WTC11 (cell line): ENCODE results near the gene KRTAP26-1. TPM values are rescaled to one million over a fixed set of nuclear protein-coding genes. Genes with fewer than 3 reads are reported as not detected.

Experiments
- total RNA-seq: library from RNA; stranded (reverse); gene quantifications from 3 replicates; pipeline ENCODE4 v1.2.3, GENCODE V29; 2021

The KRTAP26-1 gene
- total RNA-seq, 1 experiment from 2014 or later, result not detected

Other genes starting within 250 kb of the KRTAP26-1 start
- not detected in 3 replicates for gene CLDN17, start 153.5 kb downstream of the KRTAP26-1 start, total RNA-seq
- not detected in 3 replicates for gene CLDN8, start 104.2 kb downstream of the KRTAP26-1 start, total RNA-seq
- gene KRTAP24-1, start 37.4 kb downstream of the KRTAP26-1 start, total RNA-seq, result not detected in 3 replicates
- gene KRTAP25-1, start 30.8 kb downstream of the KRTAP26-1 start, total RNA-seq, result not detected in 3 replicates
- gene KRTAP27-1, start 17.4 kb upstream of the KRTAP26-1 start, total RNA-seq, result not detected in 3 replicates
- gene KRTAP23-1, start 28.3 kb upstream of the KRTAP26-1 start, total RNA-seq, result not detected in 3 replicates
- not detected in 3 replicates for gene KRTAP13-2, start 52.0 kb upstream of the KRTAP26-1 start, total RNA-seq
- gene KRTAP13-1, start 75.7 kb upstream of the KRTAP26-1 start, total RNA-seq, result not detected in 3 replicates
- not detected in 3 replicates for gene KRTAP13-3, start 105.6 kb upstream of the KRTAP26-1 start, total RNA-seq
- 0.32 TPM in 1 of 3 replicates, not detected in the others for gene KRTAP13-4, start 109.9 kb upstream of the KRTAP26-1 start, total RNA-seq
- not detected in 3 replicates for gene KRTAP15-1, start 120.0 kb upstream of the KRTAP26-1 start, total RNA-seq
- gene KRTAP19-1, start 160.1 kb upstream of the KRTAP26-1 start, total RNA-seq, result not detected in 3 replicates
- not detected in 3 replicates for gene KRTAP19-2, start 167.1 kb upstream of the KRTAP26-1 start, total RNA-seq
- not detected in 3 replicates for gene KRTAP19-3, start 171.7 kb upstream of the KRTAP26-1 start, total RNA-seq
- gene KRTAP19-4, start 176.8 kb upstream of the KRTAP26-1 start, total RNA-seq, result not detected in 3 replicates
- gene KRTAP19-5, start 181.8 kb upstream of the KRTAP26-1 start, total RNA-seq, result not detected in 3 replicates
- gene KRTAP19-6, start 221.5 kb upstream of the KRTAP26-1 start, total RNA-seq, result not detected in 3 replicates
- not detected in 3 replicates for gene KRTAP19-7, start 241.0 kb upstream of the KRTAP26-1 start, total RNA-seq